AG09309 (cell line): Measurements from ENCODE around the gene SHISA8.
"Not testable (repeated sequence)": the region's sequence is repeated elsewhere in the genome, so short reads cannot be mapped to it uniquely, and the experiment has no call there.

Experiments
- DNase-seq: peaks from one replicate; pipeline ENCODE4 v3.0.0-alpha.2; 2010; ENCODE audit warnings: low read depth
- H3K4me3 ChIP-seq: 2 replicates; pipeline ENCODE4 v1.5.1; 2011; ENCODE audit warnings: mild to moderate bottlenecking, low read depth, low read length, moderate library complexity; ENCODE audit not compliant: control insufficient read depth
- TF ChIP-seq, protein P1 (sequence below): IDR thresholded peaks from 2 replicates; pipeline ENCODE4 v1.5.1; 2011; ENCODE audit warnings: mild to moderate bottlenecking, low read depth, low read length, inconsistent platforms; ENCODE audit not compliant: insufficient read depth, control insufficient read depth; ENCODE audit errors: missing control alignments

The SHISA8 gene

DNA sequence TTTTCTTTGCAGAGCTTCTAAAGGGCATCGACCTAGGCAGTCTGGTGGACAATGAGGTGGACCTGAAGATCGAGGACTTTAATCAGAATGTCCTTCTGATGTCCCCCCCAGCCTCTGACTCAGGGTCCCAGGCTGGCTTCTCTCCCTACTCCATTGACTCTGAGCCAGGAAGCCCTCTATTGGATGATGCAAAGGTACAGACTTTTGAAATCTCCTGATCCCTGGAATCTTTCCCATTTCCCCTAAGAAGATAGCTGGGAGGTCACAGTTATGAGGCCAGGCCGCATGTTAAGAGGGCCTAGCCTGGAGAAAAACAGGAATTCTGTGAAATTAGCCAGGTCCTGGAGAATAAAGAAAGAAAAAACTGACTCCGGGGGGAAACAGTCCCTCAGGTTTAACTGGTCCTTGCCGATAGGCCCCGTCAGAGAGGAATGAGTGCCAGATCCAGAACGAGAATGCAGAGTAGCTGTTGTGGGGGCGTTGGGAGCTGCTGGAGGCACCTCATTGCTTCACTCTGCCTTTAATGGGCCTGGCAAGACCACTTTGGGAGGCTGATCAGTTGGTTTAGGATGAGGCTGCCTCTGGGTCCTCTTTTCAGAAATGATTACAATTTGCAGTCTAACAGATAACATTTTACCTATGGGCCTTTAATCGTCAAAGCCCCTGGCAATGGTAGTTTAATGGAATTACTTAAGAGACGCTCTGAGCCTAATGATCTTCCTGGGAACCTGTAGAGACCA, 39.2 kb downstream of the SHISA8 start:
- DNase-seq: no peak
- no peak overlapping the region for H3K4me3 ChIP-seq
- TF ChIP-seq, protein P1, sequence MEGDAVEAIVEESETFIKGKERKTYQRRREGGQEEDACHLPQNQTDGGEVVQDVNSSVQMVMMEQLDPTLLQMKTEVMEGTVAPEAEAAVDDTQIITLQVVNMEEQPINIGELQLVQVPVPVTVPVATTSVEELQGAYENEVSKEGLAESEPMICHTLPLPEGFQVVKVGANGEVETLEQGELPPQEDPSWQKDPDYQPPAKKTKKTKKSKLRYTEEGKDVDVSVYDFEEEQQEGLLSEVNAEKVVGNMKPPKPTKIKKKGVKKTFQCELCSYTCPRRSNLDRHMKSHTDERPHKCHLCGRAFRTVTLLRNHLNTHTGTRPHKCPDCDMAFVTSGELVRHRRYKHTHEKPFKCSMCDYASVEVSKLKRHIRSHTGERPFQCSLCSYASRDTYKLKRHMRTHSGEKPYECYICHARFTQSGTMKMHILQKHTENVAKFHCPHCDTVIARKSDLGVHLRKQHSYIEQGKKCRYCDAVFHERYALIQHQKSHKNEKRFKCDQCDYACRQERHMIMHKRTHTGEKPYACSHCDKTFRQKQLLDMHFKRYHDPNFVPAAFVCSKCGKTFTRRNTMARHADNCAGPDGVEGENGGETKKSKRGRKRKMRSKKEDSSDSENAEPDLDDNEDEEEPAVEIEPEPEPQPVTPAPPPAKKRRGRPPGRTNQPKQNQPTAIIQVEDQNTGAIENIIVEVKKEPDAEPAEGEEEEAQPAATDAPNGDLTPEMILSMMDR: no peak

DNA sequence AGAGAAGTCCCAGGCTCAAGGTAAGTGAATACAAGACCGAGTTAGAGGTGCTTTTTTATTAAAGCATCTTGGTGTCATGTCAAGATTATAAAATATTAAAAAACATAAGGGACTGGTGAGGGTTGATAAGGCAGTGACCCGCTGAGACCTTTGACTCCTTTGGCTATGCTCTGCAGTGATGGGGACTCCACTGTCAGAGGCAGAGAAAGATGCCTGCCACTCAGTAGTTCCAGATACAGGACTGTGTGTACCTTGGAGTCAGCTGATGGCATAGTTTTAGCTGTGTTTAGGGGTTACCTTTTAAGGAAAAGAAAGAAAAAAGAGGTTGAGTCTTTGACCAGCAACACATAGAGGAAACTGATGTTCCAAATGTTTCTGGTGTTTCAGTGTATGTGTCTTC, 40.8 kb downstream of the SHISA8 start:
- DNase-seq: no peak
- TF ChIP-seq, protein P1: no peak
- no peak overlapping the region for H3K4me3 ChIP-seq

DNA sequence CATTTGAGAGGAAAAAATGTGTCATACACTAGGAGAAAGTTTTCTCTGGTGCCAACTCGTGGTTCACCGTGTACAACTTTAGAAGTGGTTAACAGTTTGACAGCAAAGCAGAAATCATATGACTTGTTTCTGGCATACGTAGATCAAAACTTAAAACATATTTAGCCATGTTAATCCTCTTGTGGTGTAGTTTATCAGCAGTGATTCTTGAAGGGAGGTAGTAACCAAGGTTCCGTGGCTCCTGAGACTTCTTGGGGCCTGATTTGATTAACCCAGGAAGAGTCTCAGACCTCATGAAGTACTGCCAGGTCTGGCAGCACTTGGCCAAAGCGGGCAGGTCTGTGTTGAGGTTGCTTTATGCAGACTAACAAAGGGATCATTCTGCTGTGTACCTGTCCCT, 41.5 kb downstream of the SHISA8 start:
- no peak for DNase-seq
- no peak overlapping the region for H3K4me3 ChIP-seq
- TF ChIP-seq, protein P1: no peak

DNA sequence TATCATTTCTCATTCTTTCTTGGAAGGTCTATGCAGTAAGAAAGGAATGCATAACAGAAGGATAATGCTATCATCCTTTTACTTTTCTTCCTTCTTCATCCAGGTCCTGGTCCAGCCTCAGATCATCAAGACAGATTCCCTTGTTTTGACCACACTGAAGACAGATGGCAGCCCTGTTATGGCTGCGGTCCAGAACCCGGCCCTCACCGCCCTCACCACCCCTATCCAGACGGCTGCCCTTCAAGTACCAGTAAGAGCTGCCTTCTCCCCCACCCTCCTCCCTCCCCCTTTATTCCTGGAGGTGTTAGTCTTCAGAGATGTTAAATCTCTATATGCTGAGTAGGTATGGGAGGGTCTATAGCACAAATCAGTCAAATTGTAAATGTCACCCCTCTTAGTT, 44.1 kb downstream of the SHISA8 start:
- TF ChIP-seq, protein P1: no peak
- DNase-seq: no peak
- no peak overlapping the region for H3K4me3 ChIP-seq

DNA sequence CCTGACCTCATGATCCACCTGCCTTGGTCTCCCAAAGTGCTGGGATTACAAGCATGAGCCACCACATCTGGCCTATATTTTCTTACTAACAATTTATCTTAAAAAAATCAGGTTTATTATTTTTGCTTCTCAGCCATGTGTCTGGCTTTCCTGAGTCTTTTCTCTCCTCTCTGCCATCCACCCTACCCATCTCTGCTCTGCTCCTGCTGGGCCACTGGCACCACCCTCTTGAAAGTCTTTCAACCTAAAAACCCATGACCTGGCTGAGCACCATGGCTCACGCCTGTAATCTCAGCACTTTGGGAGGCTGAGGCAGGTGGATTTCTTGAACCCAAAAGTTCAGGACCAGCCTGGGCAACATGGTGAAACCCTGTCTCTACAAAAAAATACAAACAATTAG, 44.8 kb downstream of the SHISA8 start:
- H3K4me3 ChIP-seq, DNase-seq: not testable (repeated sequence)

DNA sequence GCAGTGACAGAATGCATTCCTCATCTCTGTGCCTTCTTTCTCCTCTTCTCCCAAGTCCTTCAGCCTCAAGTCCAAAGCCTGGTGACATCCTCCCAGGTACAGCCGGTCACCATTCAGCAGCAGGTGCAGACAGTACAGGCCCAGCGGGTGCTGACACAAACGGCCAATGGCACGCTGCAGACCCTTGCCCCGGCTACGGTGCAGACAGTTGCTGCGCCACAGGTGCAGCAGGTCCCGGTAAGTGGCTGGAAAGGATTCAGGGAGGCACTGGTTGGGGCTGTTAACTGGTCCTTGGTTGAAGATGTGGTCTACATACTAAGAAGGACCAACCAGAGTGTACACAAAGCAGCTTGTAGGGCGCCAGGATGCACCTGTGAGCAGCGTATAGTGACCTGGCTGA, 46.3 kb downstream of the SHISA8 start:
- TF ChIP-seq, protein P1: no peak
- DNase-seq: no peak
- no peak overlapping the region for H3K4me3 ChIP-seq

DNA sequence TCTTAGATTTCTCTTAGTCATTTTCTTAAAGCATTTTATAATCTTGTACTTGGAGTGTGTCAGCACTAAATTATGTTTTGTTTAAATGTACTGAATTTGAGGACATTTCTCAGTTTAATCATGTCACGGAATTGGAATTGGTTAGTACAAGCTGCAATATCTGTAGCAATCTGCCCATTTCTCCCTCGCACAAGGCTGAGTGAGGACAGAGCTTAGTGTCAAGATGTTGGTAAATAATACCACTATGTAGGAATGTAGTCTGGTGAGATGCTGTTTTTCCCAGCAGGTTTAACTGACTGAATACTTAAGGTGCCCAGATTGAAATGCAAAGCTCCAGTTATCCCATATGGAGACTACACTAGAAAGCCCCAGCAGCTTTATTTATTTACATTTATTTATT, 51.4 kb downstream of the SHISA8 start:
- no peak overlapping the region for H3K4me3 ChIP-seq
- TF ChIP-seq, protein P1: no peak
- DNase-seq: no peak
